Stimulated activated CD8-positive, alpha-beta memory T cell treated with anti-CD3 and anti-CD28 coated beads, Interleukin-4, amount 100 ng/mL, for 24 hours (primary cell): Measurements from ENCODE around the gene HEMGN.
A peak's percentile ranks its signal among the peaks of the same experiment; 100 is the strongest.
"Not testable (repeated sequence)": the region's sequence is repeated elsewhere in the genome, so short reads cannot be mapped to it uniquely, and the experiment has no call there.

ENCODE experiments used
- DNase-seq: peaks from one replicate; pipeline ENCODE4 v3.0.0-alpha.2; 2020; ENCODE audit warnings: low read depth

Gene HEMGN

GRCh38 chr9:97964901-97965300 is 26.9 kb upstream of the HEMGN start:
- DNase-seq, result no peak

DNA sequence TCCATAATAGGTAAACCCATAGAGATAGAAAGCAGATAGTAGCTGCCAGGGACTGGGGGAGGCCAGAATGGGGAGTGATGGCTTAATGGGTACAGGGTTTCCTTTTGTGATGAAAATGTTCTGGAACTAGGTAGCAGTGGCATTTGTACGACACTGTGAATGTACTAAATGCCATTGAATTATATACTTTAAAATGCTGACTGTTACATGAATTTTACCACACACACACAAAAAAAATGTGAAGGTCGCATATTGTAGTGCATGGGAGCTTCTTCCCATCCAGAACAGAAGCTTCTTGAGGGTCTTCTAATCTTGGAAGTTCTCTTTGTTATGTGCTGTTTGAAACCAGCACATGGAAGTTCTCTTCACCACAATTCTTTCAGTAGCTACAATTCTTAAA is 25.3 kb upstream of the HEMGN start:
- DNase-seq, result no peak

DNA sequence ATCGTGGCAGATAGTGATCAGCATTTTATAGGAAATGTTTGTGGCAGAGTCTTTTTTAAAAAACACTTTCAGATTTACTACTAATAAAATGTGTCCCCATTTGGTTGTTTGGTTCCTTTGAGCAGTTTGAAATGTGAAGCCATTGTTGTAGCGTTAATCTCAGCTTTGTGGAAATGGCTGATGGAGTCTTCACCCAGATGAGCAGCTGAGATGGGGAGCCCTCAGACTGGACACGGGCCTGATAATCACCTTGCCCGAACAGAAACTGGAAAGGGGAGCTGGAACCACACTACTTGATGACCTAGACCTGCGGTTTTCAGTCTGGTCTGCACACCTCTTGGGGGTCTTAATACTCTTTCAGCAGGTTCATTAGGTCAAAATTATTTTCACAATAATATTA is 24.6 kb upstream of the HEMGN start:
- no peak for DNase-seq

GRCh38 chr9:97962136-97962535 is 24.2 kb upstream of the HEMGN start:
- no peak for DNase-seq

GRCh38 chr9:97961361-97961760 is 23.4 kb upstream of the HEMGN start:
- DNase-seq, result no peak

DNA sequence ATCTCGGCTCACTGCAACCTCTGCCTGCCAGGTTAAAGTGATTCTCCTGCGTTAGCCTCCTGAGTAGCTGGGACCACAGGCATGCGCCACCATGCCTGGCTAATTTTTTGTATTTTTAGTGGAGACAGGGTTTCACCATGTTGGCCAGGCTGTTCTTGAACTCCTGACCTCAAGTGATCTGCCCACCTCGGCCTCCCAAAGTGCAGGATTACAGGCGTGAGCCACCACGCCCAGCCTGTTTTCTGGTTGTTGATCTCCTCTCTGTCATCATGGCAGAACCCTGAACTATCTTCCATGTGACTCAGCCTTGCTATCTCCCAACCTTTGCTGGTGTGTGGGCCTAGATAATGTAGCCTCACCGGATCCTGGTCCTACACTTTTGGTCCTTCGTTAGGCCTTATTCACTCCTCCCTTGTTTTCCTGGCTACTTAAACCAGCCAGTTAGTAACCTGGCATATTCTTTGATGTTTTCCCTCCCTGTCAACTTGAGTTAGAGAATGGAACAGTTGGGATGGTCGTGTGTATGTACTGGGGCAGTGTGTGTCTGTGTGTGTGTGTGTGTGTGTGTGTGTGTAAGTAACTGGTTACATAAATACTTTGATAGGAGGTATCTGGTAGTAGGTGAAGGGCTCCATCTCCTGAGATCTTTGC is 22.8 kb upstream of the HEMGN start:
- DNase-seq, result not testable (repeated sequence)

DNA sequence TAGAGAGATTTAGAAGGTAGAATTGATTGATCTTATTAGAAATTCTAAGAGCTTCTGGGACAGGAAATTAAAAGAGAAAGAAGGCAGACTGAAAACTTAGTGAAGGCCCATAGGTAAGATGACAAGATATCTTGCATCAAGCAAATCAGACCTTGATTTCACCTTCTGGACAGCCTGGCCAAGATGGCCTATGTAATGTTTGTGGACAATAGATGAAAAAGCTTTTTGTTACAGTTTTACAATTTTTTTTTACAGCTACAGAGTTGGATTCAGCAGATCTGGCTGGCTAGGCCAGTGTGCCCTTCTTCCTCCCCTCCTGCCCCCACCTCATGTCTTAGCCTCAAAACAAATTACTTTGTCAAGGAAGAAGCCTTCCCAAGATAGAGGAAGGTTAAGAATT is 21.6 kb upstream of the HEMGN start:
- no peak for DNase-seq

- DNase-seq, result no peak
Observed at GRCh38 chr9:97958812-97959511, 21.0 kb upstream of the HEMGN start.

GRCh38 chr9:97956331-97956730 is 18.4 kb upstream of the HEMGN start:
- DNase-seq, result no peak

DNA sequence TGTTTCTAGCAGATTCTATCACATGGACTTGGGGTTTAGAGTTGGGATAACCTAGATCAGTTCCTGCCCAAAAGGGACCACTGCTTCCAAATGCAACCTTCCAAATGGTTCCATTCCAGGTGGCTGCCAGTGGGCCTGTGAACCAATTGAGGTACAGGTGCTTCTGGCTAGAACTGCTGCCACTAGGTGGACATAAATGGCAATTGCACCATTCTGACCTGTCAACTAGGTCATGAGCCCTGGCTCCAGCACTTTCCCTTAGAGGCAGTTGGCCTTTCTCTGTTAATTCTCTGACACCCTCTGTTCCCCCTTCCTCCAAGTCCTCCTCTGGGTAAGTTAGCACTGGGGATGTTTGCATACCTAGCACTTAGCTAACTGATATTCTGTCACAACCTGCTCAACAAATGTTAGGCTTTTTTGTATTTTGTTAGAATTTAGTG is 16.6 kb upstream of the HEMGN start:
- DNase-seq, result peak; percentile 17

GRCh38 chr9:97950873-97951272 is 12.9 kb upstream of the HEMGN start:
- DNase-seq, result not testable (repeated sequence)

- DNase-seq, result not testable (repeated sequence)
Observed at GRCh38 chr9:97947094-97947493, 9.1 kb upstream of the HEMGN start.

- DNase-seq, result not testable (repeated sequence)
Observed at GRCh38 chr9:97945470-97945869, 7.5 kb upstream of the HEMGN start.

DNA sequence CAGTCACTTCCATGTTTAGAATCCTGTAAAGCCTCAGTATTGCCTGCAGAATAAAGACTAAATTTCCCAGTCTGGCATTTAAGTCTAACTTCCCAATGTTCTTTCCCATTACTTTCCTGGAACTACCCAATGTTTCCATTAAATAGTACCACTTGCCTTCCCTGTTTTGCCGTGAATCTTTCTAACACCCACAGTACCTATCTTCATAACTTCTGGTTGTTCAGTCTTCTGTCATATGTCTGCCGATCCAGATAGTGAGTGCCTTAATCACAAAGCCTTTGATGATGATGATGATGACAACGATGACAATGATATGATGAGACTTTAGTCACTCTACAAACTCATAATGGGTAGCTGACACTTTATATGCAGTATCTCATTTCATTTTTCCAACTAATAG is 6.6 kb upstream of the HEMGN start:
- no peak for DNase-seq

GRCh38 chr9:97943308-97943855 is 5.4 kb upstream of the HEMGN start:
- DNase-seq, result no peak

DNA sequence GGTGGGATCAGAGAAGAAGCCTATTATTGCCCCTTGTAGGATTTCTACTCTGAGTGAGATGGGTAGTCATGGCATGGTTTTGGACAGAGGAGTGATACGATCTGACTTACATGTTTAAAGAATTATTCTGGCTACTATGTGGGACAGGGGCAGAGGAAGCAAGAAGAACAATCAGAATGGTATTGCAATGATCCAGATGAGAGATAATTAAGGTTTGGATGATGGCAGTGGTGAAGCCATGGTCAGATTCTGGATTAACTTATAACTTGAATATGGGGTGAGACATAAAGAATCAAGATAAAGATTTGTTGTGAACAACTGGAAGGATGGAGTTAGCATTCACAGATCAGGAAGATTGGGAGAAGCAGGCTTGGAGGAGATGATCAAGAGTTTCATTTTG is 3.4 kb upstream of the HEMGN start:
- no peak for DNase-seq

DNA sequence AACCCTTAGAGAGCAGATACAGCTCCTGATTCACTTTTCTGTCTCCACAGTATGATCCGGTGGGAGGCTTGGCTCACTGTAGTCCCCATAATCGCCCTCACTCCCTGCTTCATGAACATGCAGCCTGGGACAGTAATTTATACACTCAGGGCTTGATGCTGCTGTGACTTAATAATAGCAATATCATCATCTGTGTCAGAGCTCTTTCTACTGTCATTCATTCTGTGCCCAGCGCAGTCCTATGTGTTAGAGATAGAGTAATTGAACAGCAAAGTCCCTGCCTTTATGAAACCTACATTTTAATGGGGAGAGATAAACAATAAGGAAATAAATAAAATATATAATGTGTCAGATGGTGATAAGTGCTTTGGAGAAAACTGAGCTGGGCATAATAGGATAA is 2.8 kb upstream of the HEMGN start:
- DNase-seq, result no peak

DNA sequence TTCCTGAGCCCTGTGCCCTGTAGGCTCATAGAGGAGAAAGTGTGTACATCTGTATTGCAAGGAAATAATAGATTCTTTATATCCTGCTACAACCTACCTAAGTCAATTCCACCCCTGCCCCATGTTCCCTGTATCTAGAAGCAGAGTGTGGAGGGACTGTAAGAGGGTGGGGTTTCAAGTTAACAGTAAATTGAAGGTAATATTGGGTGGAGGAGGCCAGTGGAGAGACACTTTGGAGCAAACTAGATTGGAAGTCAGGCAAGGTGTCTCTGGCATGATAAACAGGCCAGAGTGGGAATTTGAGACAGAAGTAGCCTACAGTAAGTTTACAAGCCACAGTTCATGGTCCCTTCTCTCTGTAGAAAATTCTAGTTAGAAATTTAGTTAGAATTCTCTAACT is 2.3 kb upstream of the HEMGN start:
- DNase-seq, result no peak

GRCh38 chr9:97936998-97937397 is 974 bp downstream of the HEMGN start:
- DNase-seq, result no peak

- DNase-seq, result no peak
Observed at GRCh38 chr9:97935276-97935675, 2.7 kb downstream of the HEMGN start.

- DNase-seq, result no peak
Observed at GRCh38 chr9:97934321-97935115, 3.5 kb downstream of the HEMGN start.

GRCh38 chr9:97933297-97933998 is 4.5 kb downstream of the HEMGN start:
- DNase-seq, result no peak
